Testis (tissue), 3 donors: ENCODE measurements around the gene TRAPPC10. TPM values are rescaled to one million over a fixed set of nuclear protein-coding genes. Genes with fewer than 3 reads are reported as not detected.

ENCODE experiments used
- DNase-seq: peaks from one replicate; pipeline ENCODE4 v3.0.0-alpha.2; 2019
- H3K27ac ChIP-seq, 2 donors: fragments of 200-600 bp; sonication (generic); one replicate each; pipeline ENCODE4 v1.5.1; 2019
- H3K27me3 ChIP-seq: fragments of 200-600 bp; sonication (generic); one replicate; pipeline ENCODE4 v1.5.1; 2019
- H3K36me3 ChIP-seq: fragments of 200-600 bp; sonication (generic); one replicate; pipeline ENCODE4 v1.5.1; 2017; ENCODE audit warnings: low read depth; ENCODE audit errors: missing control alignments
- H3K4me1 ChIP-seq: fragments of 200-600 bp; sonication (generic); one replicate; pipeline ENCODE4 v1.5.1; 2019
- H3K4me3 ChIP-seq, 2 donors: fragments of 200-600 bp; sonication (generic); one replicate each; pipeline ENCODE4 v1.5.1; 2017 to 2019
- H3K9me3 ChIP-seq: fragments of 200-600 bp; sonication (generic); one replicate; pipeline ENCODE4 v1.5.1; 2017
- CTCF ChIP-seq, 3 experiments: fragments of 450-650 bp in 2 of 3; fragments of 200-600 bp in 1 of 3; sonication (generic) in 1 of 3; IDR thresholded peaks; one replicate each; pipeline ENCODE4 v1.5.1; 2016 to 2019; ENCODE audit warnings: antibody characterized with exemption in 3 of 3, mild to moderate bottlenecking in 2 of 3, moderate library complexity in 1 of 3
- POLR2A ChIP-seq: fragments of 450-650 bp; IDR thresholded peaks from one replicate; pipeline ENCODE4 v1.6.1; 2017; ENCODE audit warnings: antibody characterized with exemption, mild to moderate bottlenecking, moderate library complexity
- WGBS, 2 donors: methylation state at CpG; one replicate each; pipeline ENCODE4 v1.1.5; 2018; 5-methylcytosine and 5-hydroxymethylcytosine counted together
- intact Hi-C: fragments of 100-400 bp; cut with DNase I; formaldehyde crosslinking; loops from one replicate; pipeline ENCODE4 v1.15.1; 2023; ENCODE audit warnings: low total_unique reads
- polyA plus RNA-seq: library from polyadenylated mRNA; stranded (reverse); fragments of 350-450 nt; fragmentation: Illumina TruSeq; extraction: RNeasy Lipid Tissue Mini Kit (QIAGEN cat#74804); gene quantifications from one replicate; pipeline ENCODE4 v1.2.3, GENCODE V29; 2014; ENCODE audit warnings: low read depth, low replicate concordance; ENCODE audit not compliant: insufficient read depth
- total RNA-seq, 2 donors: library from RNA; depleted of rRNA; stranded (reverse); fragments of >200 nt; gene quantifications; one replicate each; pipeline ENCODE4 v1.2.3, GENCODE V29; 2016

Gene TRAPPC10
- total and polyA plus RNA-seq, 3 donors from 2014 or later = 46.4 to 69.8 (median 58.0) TPM

GRCh38 chr21:44088401-44088780 lies 76.3 kb downstream of the TRAPPC10 start:
- Histone ChIP-seq H3K4me3 (no peak overlapping the region), H3K9me3 (no peaks in the 10 kb centered on the region), H3K36me3 (no peaks in the 10 kb centered on the region), H3K4me1 (peaks cover 12% of the 10 kb centered on the region), H3K27me3 (no peaks in the 10 kb centered on the region), H3K27ac (no peak overlapping the region)
- whole genome bisulfite sequencing, 2 donors = 94 to 97% methylated on average over 17 to 18 of the region's 18 CpGs
- intact Hi-C loops = no loop called here
- TF ChIP-seq CTCF (IDR thresholded peaks at IDR 0.05) (no peak), POLR2A (no peak)
- peak; percentile 6 for DNase-seq

GRCh38 chr21:44089001-44089911 lies 77.1 kb downstream of the TRAPPC10 start:
- no peak for TF ChIP-seq CTCF (IDR thresholded peaks at IDR 0.05)
- no peak for TF ChIP-seq POLR2A
- WGBS, 2 donors = 91 to 94% methylated on average over 28 to 30 of the region's 30 CpGs
- intact Hi-C loops = no loop called here
- H3K9me3 ChIP-seq = no peaks in the 10 kb centered on the region
- peak; percentile 12 for DNase-seq
- no peaks in the 10 kb centered on the region for H3K27me3 ChIP-seq
- no peak overlapping the region for H3K27ac ChIP-seq
- no peaks in the 10 kb centered on the region for H3K36me3 ChIP-seq
- H3K4me3 ChIP-seq = no peak overlapping the region
- peaks cover 11% of the 10 kb centered on the region for H3K4me1 ChIP-seq

- 94 to 96% methylated on average over 8 of the region's 8 CpGs for WGBS, 2 donors
- Histone ChIP-seq H3K36me3 (no peaks in the 10 kb centered on the region), H3K9me3 (no peaks in the 10 kb centered on the region), H3K4me1 (peaks cover under 1% of the 10 kb centered on the region), H3K4me3 (no peak overlapping the region), H3K27ac (no peak overlapping the region), H3K27me3 (no peaks in the 10 kb centered on the region)
- peak; percentile 11 for DNase-seq
- intact Hi-C loops = no loop called here
- TF ChIP-seq POLR2A (no peak), CTCF (IDR thresholded peaks at IDR 0.05) (no peak)
Observed at GRCh38 chr21:44090325-44090724, 78.2 kb downstream of the TRAPPC10 start.

- Histone ChIP-seq H3K9me3 (no peaks in the 10 kb centered on the region), H3K27me3 (no peaks in the 10 kb centered on the region), H3K36me3 (no peaks in the 10 kb centered on the region), H3K4me1 (no peaks in the 10 kb centered on the region), H3K27ac (no peak overlapping the region), H3K4me3 (no peak overlapping the region)
- intact Hi-C loops = no loop called here
- peak; percentile 14 for DNase-seq
- no peak for TF ChIP-seq CTCF (IDR thresholded peaks at IDR 0.05)
- TF ChIP-seq POLR2A = no peak
- WGBS, 2 donors = 64 to 78% methylated on average over 9 of the region's 9 CpGs
Observed at GRCh38 chr21:44092211-44092610, 80.1 kb downstream of the TRAPPC10 start.

GRCh38 chr21:44093761-44094160 lies 81.7 kb downstream of the TRAPPC10 start:
- DNase-seq = peak; percentile 10
- WGBS, 2 donors = 90 to 94% methylated on average over 9 of the region's 9 CpGs
- TF ChIP-seq POLR2A = no peak
- TF ChIP-seq CTCF (IDR thresholded peaks at IDR 0.05) = no peak
- Histone ChIP-seq H3K9me3 (no peaks in the 10 kb centered on the region), H3K4me1 (no peaks in the 10 kb centered on the region), H3K36me3 (no peaks in the 10 kb centered on the region), H3K4me3 (no peak overlapping the region), H3K27ac (no peak overlapping the region), H3K27me3 (no peaks in the 10 kb centered on the region)
- intact Hi-C loops = no loop called here
